Measurements from ENCODE around the gene TAS2R41.
"Not testable (repeated sequence)": the region's sequence is repeated elsewhere in the genome, so short reads cannot be mapped to it uniquely, and the experiment has no call there.

Gene TAS2R41

DNA sequence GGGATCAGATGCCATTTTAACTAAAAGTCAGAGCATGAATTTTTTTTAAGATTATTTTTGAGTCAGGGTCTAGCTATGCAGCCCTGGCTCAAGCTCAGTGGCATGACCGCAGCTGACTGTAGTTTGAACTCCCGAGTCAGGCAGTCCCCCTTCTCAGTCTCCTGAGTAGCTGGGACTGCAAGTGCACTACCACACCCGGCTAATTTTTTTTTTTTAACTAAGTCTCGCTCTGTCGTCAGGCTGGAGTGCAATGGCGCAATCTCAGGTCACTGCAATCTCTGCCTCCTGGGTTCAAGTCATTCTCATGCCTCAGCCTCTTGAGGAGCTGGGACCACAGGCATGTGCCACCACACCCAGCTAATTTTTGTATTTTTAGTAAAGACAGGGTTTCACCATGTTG, 7.8 kb downstream of the TAS2R41 start:
- Histone ChIP-seq H3K9me3 (ENCODE audit: control insufficient read depth, insufficient read depth, low read length) (no peaks in the 10 kb centered on the region), H3K9ac (ENCODE audit: low read depth, low read length) (no peak overlapping the region), H3K27me3 (ENCODE audit: control insufficient read depth, insufficient read depth, low read length) (no peaks in the 10 kb centered on the region), H3K4me1 (ENCODE audit: control insufficient read depth, insufficient read depth, low read length) (no peaks in the 10 kb centered on the region), H3K36me3 (ENCODE audit: control insufficient read depth, insufficient read depth, low read length) (no peaks in the 10 kb centered on the region), H3K4me3 (ENCODE audit: low read depth, low read length) (no peak overlapping the region)

DNA sequence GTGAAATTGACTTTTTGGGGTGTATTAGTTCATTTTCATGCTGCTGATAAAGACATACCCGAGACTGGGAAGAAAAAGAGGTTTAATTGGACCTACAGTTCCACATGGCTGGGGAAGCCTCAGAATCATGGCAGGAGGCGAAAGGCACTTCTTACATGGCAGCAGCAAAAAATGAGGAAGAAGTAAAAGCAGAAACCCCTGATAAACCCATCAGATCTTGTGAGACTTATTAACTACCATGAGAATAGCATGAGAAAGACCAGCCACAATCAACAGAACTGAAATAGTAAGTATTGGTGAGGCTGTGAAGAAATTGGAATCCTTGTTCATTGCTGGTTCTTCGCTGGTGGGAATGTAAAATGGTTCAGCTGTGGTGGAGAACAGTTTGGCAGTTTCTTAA, 8.6 kb downstream of the TAS2R41 start:
- H3K9me3 ChIP-seq (ENCODE audit: control insufficient read depth, insufficient read depth, low read length); H3K27me3 ChIP-seq (ENCODE audit: control insufficient read depth, insufficient read depth, low read length); H3K36me3 ChIP-seq (ENCODE audit: control insufficient read depth, insufficient read depth, low read length); H3K4me3 ChIP-seq (ENCODE audit: low read depth, low read length); H3K9ac ChIP-seq (ENCODE audit: low read depth, low read length); H3K4me1 ChIP-seq (ENCODE audit: control insufficient read depth, insufficient read depth, low read length): not testable (repeated sequence)

DNA sequence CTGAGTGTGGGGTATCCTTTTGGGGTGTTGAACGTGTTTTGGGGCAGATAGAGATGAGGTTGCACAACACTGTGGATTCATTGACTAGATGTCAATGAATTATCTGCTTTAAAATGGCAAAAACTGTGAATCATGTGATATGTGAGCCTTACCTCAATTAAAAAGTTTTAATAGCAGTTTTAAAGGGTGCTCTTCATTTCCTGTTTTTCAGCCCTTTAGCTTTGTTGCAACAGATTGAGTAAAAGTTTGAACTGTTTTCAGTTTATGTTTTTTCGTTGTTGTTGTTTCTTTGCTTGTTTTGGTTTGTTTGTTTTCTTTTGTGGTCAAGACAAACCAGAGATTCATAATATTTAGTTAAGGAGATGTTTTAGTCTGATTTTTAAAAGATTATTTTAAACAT, 9.4 kb downstream of the TAS2R41 start:
- Histone ChIP-seq H3K9me3 (ENCODE audit: control insufficient read depth, insufficient read depth, low read length) (no peaks in the 10 kb centered on the region), H3K4me3 (ENCODE audit: low read depth, low read length) (no peak overlapping the region), H3K4me1 (ENCODE audit: control insufficient read depth, insufficient read depth, low read length) (no peaks in the 10 kb centered on the region), H3K27me3 (ENCODE audit: control insufficient read depth, insufficient read depth, low read length) (no peaks in the 10 kb centered on the region), H3K36me3 (ENCODE audit: control insufficient read depth, insufficient read depth, low read length) (no peaks in the 10 kb centered on the region), H3K9ac (ENCODE audit: low read depth, low read length) (no peak overlapping the region)

DNA sequence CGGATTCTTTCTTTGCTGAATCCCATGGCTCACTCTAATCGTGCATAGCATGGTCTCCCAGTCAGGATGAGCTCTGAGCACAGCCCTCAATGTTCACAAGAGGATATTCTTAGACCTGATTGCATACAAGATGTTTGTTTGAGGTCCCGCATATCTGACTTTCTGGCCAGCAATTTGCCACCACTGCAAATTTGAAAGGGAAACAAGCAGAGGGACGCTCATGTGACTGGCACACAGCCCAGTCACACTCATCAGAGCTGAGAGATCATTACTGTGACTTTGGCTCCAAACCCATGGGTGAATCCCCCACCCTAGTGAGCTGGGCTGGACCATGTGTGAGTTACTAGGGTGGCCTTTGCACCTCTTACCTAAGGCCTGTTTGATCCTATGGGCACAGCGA, 9.9 kb downstream of the TAS2R41 start:
- H3K36me3 ChIP-seq (ENCODE audit: control insufficient read depth, insufficient read depth, low read length) = no peaks in the 10 kb centered on the region
- H3K4me1 ChIP-seq (ENCODE audit: control insufficient read depth, insufficient read depth, low read length) = no peaks in the 10 kb centered on the region
- H3K9me3 ChIP-seq (ENCODE audit: control insufficient read depth, insufficient read depth, low read length) = no peaks in the 10 kb centered on the region
- H3K27me3 ChIP-seq (ENCODE audit: control insufficient read depth, insufficient read depth, low read length) = no peaks in the 10 kb centered on the region
- no peak overlapping the region for H3K4me3 ChIP-seq (ENCODE audit: low read depth, low read length)
- no peak overlapping the region for H3K9ac ChIP-seq (ENCODE audit: low read depth, low read length)

DNA sequence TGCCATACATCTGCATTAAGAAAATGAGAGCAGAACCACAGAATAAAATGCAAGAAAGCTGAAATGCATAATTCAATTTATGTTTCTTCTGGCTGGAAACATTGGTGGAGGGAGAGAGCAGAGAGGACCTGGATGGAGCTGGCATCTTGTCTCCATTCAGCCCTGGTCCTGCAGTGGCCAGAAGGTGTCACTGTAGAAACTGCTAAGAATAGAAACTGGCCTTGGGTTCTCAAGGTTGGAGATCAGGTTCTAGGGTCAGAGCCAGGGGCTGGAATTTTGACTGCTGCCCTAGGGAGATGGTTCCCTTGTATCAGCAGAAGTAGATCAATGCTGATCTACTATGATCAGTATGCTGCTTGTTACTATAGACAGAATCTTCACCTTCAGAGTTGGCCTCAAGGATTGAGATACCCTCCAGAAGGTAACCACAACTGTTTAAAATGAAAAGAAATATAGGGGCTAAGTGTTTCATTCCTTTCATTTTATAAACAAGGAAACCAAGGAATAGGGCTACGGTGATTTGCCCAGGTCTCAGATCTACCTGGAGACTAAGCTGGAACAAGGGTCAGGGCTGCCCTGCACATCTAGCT, 13.1 kb downstream of the TAS2R41 start:
- no peaks in the 10 kb centered on the region for H3K4me1 ChIP-seq (ENCODE audit: control insufficient read depth, insufficient read depth, low read length)

DNA sequence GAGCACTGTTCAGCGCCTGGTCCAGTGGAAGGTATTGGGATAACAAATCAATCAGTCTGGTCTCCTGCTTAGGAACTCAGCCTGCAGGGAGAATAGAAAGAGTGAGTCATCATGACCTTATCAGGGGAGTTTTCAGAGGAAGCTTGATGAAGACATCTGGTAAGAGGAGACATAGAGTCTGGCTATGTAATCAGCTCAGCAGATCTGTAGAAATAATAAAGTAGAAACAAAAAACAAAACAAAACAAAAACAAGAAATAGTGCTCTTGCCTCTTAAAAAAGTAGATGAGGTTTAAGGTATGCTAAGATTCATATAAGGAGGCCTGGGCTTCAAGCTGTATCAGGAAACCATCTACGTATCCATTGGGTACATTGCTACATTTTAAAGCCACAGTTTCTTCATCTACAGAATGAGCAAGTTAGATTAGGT, 14.4 kb downstream of the TAS2R41 start:
- Histone ChIP-seq H3K27me3 (ENCODE audit: control insufficient read depth, insufficient read depth, low read length) (no peaks in the 10 kb centered on the region), H3K4me3 (ENCODE audit: low read depth, low read length) (no peak overlapping the region), H3K9me3 (ENCODE audit: control insufficient read depth, insufficient read depth, low read length) (no peaks in the 10 kb centered on the region), H3K36me3 (ENCODE audit: control insufficient read depth, insufficient read depth, low read length) (no peaks in the 10 kb centered on the region), H3K9ac (ENCODE audit: low read depth, low read length) (no peak overlapping the region), H3K4me1 (ENCODE audit: control insufficient read depth, insufficient read depth, low read length) (no peaks in the 10 kb centered on the region)

More for the DNA sequence above, 13.1 kb downstream of the TAS2R41 start:
- Histone ChIP-seq H3K9ac (ENCODE audit: low read depth, low read length) (no peak overlapping the region), H3K27me3 (ENCODE audit: control insufficient read depth, insufficient read depth, low read length) (no peaks in the 10 kb centered on the region), H3K4me3 (ENCODE audit: low read depth, low read length) (no peak overlapping the region), H3K9me3 (ENCODE audit: control insufficient read depth, insufficient read depth, low read length) (no peaks in the 10 kb centered on the region), H3K36me3 (ENCODE audit: control insufficient read depth, insufficient read depth, low read length) (no peaks in the 10 kb centered on the region)

DNA sequence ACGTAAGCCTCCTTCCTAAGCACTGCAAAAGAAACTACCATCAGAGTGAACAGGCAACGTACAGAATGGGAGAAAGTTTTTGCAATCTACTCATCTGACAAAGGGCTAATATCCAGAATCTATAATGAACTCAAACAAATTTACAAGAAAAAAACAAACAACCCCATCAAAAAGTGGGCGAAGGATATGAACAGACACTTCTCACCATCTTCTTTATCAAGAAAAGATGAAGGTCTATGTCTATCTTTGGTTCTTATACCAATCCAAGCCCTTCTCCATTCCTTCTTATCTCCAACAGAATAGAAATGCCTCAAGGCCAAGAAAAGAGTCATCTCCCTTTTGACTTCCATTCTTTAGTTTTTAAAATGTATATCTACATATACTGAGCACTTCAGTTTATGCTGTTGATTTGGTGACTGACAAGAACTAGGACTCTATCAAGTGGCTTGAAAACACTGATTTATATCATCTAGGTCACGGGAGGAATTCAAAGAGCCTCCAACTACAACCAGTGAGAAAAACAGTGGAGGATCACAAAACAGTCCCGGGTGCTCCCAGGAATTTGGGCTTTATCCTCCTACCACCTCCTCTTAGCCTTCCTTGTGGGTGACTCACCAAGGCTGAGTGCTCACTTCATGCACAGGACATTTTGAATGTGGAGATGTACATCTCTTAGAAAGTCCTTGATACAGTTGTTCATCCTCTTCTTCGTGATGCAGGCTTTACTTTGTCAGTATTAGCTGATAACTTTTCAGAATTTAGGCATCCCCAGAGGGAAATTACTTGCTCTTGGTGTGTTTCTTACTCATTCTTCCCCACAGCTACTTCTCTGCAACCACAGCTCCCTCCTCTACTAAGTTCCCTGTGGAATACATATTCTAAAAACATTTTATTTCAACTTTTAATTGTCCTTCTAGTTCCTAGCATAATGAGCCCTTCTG, 15.4 kb downstream of the TAS2R41 start:
- Histone ChIP-seq H3K4me1 (ENCODE audit: control insufficient read depth, insufficient read depth, low read length) (no peaks in the 10 kb centered on the region), H3K27me3 (ENCODE audit: control insufficient read depth, insufficient read depth, low read length) (no peaks in the 10 kb centered on the region), H3K9me3 (ENCODE audit: control insufficient read depth, insufficient read depth, low read length) (no peaks in the 10 kb centered on the region), H3K36me3 (ENCODE audit: control insufficient read depth, insufficient read depth, low read length) (no peaks in the 10 kb centered on the region), H3K4me3 (ENCODE audit: low read depth, low read length) (no peak overlapping the region), H3K9ac (ENCODE audit: low read depth, low read length) (no peak overlapping the region)

DNA sequence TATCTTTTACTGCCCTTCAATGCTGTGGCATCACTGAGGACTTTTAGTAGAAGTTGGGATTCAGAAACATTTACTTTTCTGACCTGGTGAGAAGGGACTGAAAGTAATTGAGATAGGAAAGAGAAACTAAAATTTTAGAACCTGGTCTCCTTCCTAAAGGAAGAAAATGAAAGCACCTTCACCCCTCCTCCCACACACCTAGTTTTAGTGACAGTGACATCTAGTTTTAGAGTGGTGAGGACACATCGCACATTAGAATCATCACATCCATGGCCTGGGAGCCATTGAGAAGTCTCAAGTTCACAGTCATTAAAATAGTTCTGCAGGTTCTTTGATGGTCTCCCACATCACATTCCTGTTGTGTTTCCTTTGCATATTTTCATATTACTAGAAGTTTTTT, 16.1 kb downstream of the TAS2R41 start:
- H3K4me1 ChIP-seq (ENCODE audit: control insufficient read depth, insufficient read depth, low read length) = no peaks in the 10 kb centered on the region

DNA sequence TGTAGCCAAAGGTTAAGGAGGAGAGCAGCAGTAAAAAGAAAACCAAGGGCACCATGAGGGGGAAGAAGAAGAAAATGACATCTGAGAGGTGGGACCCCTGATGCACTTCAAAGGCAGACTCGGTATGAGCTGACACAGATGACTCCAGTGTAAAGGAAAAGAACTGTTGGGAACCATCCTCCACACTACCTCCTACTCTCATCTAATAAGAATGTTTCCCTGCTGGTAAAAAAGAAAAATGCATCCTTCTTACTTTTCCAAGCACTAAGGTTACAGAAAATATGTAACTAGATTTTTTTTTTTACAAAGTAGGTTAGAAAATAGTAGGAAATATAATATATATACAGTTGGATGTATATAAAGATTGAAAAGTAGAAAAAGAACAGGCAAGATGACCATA, 16.9 kb downstream of the TAS2R41 start:
- Histone ChIP-seq H3K4me1 (ENCODE audit: control insufficient read depth, insufficient read depth, low read length) (no peaks in the 10 kb centered on the region), H3K4me3 (ENCODE audit: low read depth, low read length) (no peak overlapping the region), H3K36me3 (ENCODE audit: control insufficient read depth, insufficient read depth, low read length) (no peaks in the 10 kb centered on the region), H3K9ac (ENCODE audit: low read depth, low read length) (no peak overlapping the region), H3K9me3 (ENCODE audit: control insufficient read depth, insufficient read depth, low read length) (no peaks in the 10 kb centered on the region), H3K27me3 (ENCODE audit: control insufficient read depth, insufficient read depth, low read length) (no peaks in the 10 kb centered on the region)

More for the DNA sequence above, 16.1 kb downstream of the TAS2R41 start:
- Histone ChIP-seq H3K9me3 (ENCODE audit: control insufficient read depth, insufficient read depth, low read length) (no peaks in the 10 kb centered on the region), H3K9ac (ENCODE audit: low read depth, low read length) (no peak overlapping the region), H3K4me3 (ENCODE audit: low read depth, low read length) (no peak overlapping the region), H3K27me3 (ENCODE audit: control insufficient read depth, insufficient read depth, low read length) (no peaks in the 10 kb centered on the region), H3K36me3 (ENCODE audit: control insufficient read depth, insufficient read depth, low read length) (no peaks in the 10 kb centered on the region)

DNA sequence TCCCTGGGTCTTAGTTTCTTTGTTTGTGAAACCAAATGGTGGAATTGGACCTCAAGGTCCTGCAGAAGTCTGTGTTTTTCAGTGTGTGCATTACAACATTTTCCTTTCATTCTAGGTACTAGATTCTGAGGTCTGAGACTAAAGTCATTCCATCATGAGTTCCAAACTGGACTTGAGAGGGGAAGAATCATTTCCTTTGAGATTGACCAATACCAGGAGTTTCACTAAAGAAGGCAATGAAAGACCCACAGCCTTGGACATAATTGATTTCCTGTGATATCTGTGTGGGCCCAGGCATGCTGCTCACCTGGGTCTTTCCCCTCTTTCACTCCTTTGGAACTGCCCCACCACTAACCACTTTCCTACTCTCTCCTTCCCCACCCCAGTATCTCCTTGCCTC, 18.2 kb downstream of the TAS2R41 start:
- no peak overlapping the region for H3K4me3 ChIP-seq (ENCODE audit: low read depth, low read length)
- H3K4me1 ChIP-seq (ENCODE audit: control insufficient read depth, insufficient read depth, low read length) = no peaks in the 10 kb centered on the region
- no peaks in the 10 kb centered on the region for H3K36me3 ChIP-seq (ENCODE audit: control insufficient read depth, insufficient read depth, low read length)

DNA sequence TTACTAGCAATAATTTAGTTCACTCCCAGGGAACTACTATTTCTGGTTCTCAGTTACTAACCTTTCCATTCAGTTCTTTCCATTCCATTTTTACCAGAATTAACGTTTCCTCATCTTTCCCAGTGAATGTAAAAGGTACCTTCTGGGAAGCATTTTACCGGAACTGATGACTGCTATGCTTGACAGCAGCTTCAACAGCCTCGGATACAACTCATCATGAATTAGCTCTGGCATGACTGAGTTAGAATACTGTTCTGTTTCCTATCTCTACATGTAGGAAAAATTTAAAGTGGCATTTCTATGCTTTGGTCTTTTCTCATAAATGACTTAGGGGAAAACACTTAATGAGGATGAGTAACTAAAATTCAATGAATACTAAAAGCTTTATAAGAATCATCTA, 18.6 kb downstream of the TAS2R41 start:
- Histone ChIP-seq H3K27me3 (ENCODE audit: control insufficient read depth, insufficient read depth, low read length) (no peaks in the 10 kb centered on the region), H3K4me3 (ENCODE audit: low read depth, low read length) (no peak overlapping the region), H3K9me3 (ENCODE audit: control insufficient read depth, insufficient read depth, low read length) (no peaks in the 10 kb centered on the region), H3K36me3 (ENCODE audit: control insufficient read depth, insufficient read depth, low read length) (no peaks in the 10 kb centered on the region), H3K4me1 (ENCODE audit: control insufficient read depth, insufficient read depth, low read length) (no peaks in the 10 kb centered on the region), H3K9ac (ENCODE audit: low read depth, low read length) (no peak overlapping the region)

More for the DNA sequence above, 18.2 kb downstream of the TAS2R41 start:
- H3K27me3 ChIP-seq (ENCODE audit: control insufficient read depth, insufficient read depth, low read length) = no peaks in the 10 kb centered on the region
- H3K9ac ChIP-seq (ENCODE audit: low read depth, low read length) = no peak overlapping the region
- H3K9me3 ChIP-seq (ENCODE audit: control insufficient read depth, insufficient read depth, low read length) = no peaks in the 10 kb centered on the region

All from iPS-15b (cell line).